Right renal cortex interstitium (tissue), 3 donors: ENCODE results near the gene GALP. TPM values are rescaled to one million over a fixed set of nuclear protein-coding genes. Genes with fewer than 3 reads are reported as not detected.
"Not testable (repeated sequence)": the region's sequence is repeated elsewhere in the genome, so short reads cannot be mapped to it uniquely, and the experiment has no call there.

Experiments
- DNase-seq, 3 donors: peaks; one replicate each; pipeline ENCODE4 v3.0.0-alpha.2; 2013; ENCODE audit warnings: low read depth in 3 of 3, low spot score in 2 of 3
- polyA plus RNA-seq, 3 donors: library from polyadenylated mRNA; unstranded; fragments of 120-200 nt; gene quantifications; one replicate each; pipeline ENCODE4 v1.2.1, GENCODE V29; 2013; ENCODE audit not compliant: insufficient read length in 3 of 3

Gene GALP
- polyA plus RNA-seq, 3 donors = not detected

- no peak for DNase-seq
Observed at GRCh38 chr19:56147307-56147706, 28.5 kb upstream of the GALP start.

GRCh38 chr19:56148096-56148495 is 27.7 kb upstream of the GALP start:
- DNase-seq = no peak

DNA sequence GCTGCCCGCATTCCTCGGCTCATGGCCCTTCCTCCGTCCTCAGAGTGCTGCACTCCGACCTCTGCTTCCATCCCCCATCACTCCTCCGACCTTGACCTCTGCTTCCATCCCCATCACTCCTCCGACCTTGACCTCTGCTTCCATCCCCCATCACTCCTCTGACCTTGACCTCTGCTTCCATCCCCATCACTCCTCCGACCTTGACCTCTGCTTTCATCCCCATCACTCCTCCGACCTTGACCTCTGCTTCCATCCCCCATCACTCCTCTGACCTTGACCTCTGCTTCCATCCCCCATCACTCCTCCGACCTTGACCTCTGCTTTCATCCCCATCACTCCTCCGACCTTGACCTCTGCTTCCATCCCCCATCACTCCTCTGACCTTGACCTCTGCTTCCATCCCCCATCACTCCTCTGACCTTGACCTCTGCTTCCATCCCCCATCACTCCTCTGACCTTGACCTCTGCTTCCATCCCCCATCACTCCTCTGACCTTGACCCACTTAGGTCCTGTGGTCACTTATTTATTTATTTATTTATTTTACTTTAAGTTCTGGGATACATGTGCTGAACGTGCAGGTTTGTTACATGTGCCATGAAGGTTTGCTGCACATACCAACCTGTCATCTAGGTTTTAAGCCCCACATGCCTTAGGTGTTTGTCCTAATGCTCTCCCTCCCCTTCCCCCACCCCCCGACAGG is 26.7 kb upstream of the GALP start:
- DNase-seq = not testable (repeated sequence)

DNA sequence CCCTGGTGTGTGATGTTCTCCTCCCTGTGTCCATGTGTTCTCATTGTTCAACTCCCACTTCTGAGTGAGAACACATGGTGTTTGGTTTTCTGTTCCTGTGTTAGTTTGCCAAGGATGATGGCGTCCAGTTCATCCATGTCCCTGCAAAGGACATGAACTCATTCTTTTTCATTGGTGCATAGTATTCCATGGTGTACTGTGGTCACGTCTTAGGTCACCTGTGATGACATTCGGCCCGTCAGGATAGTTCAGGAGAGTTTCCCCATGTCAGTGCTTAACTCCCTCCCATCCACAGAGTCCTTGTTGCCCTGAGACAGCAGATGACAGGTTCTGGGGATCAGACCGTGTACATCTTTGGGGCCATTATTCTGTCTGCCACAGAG is 26.2 kb upstream of the GALP start:
- no peak for DNase-seq

DNA sequence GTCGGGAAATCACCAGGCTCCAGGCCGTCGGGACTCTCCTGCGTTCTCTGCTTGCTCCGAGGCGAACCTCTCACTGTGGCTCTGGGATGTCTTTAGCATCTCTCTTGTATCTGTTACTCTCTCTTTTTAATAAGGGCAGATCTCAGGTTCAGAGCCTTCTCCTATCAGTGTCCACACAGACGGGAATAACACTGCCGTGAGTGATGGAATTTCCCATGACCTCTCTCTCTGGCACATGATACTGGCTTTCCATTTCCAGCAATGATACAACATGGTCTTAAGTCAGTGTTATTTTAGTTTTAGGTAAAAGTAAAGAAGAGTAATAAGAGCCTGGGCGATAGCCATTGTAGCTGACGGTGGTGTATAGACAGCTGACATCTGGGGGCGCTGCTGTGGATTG is 25.4 kb upstream of the GALP start:
- no peak for DNase-seq

- no peak for DNase-seq
Observed at GRCh38 chr19:56152644-56153043, 23.2 kb upstream of the GALP start.

DNA sequence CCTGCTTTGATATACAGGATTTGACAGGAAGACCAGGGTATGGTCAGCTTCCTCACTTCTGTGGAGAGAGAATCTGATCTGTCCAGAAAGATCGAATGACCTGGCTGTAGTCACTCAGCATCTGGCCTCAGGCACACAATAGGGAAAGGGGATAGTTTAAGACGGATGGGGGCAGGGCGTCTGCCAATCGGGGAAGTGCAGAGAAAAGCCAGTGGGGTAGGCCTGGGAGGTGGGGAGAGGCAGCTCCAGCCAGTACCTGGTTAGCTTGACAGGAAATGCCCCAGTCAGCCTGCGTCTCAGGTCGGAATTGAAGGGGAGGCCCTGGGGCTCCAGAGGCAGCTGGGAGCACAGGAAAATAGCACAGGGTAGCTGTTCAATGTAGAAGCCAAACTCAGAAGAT is 22.3 kb upstream of the GALP start:
- no peak for DNase-seq

GRCh38 chr19:56155124-56155687 is 20.6 kb upstream of the GALP start:
- DNase-seq = no peak

DNA sequence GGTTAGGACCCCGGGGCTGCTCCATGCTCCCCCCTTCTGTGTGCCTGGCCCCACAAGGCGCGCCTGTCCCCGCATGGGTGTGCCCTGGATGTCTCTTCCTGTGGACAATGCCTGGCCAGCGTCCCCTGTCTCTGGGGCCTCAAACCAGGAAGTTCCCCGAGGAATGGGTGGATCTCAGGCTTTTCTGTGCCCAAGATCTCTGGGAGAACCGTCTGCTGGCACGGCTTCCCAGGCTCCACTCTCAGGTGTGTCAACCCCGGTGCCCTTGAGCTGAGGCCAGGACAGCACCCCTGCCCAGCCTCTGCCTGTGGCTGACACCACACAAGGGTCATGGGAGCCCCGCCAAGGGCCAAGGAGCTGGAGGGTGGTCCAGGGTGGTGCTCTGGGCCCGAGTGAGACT is 19.0 kb upstream of the GALP start:
- no peak for DNase-seq

- no peak for DNase-seq
Observed at GRCh38 chr19:56158170-56158757, 17.5 kb upstream of the GALP start.

DNA sequence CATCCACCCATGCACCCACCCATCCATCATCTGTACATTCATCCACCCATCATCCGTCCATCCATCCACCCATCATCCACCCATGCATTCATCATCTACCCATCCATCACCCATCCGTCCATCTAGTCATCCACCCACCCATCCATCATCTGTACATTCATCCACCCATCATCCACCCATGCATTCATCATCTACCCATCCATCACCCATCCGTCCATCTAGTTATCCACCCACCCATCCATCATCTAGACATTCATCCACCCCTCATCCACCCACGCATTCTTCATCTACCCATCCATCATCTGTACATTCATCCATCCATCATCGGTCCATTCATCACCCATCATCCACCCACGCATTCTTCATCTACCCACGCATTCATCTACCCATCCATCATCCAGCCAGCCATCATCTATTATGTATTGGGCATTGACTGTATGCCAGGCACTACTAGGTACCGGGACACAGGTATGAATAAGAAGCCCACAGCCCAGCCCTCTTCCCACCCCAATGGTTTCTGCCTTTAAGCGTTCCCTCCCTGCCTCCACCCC is 16.7 kb upstream of the GALP start:
- no peak for DNase-seq

GRCh38 chr19:56159622-56160271 is 16.1 kb upstream of the GALP start:
- no peak for DNase-seq

DNA sequence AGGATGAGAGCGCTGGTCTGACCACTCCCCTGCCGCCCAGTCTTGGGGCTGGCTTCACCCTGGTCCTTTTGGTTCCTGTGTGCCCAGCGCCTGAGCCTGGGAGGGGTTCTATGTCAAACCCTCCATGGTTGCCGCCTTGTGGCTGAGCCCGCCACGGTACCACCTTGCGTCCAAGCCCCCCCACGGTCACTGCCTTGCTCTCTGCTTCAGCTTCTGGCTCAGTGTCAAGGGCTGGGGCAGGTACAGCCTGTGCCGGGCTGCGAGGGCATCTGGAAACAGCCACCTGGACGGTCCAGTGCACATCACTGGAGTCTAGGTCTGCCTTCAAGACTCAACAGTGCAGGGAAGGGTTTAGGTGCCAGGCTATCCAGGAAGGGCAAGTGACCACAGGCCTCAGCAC is 14.3 kb upstream of the GALP start:
- no peak for DNase-seq

GRCh38 chr19:56162258-56162657 is 13.6 kb upstream of the GALP start:
- DNase-seq = no peak

GRCh38 chr19:56163097-56163496 is 12.7 kb upstream of the GALP start:
- no peak for DNase-seq

- DNase-seq = no peak
Observed at GRCh38 chr19:56167064-56167578, 8.7 kb upstream of the GALP start.

DNA sequence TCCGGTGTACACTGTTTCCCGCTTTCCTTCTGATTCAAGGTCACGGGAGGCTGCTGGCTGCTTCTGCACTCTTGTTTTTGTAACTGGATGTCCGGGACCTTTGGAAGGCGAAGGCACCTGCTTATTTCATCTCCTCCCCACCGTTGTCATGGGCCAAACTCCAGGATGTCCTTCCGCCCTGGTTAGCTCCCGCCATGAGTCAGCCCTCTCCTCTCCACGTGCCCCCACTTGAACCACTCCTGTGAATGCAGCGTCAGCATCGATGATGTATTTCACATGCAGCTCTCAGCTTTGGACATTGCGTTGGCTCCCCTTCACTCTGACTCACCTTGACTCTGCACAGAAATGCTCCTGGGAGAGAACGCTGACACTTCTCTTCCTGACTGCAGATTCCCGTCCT is 5.5 kb upstream of the GALP start:
- DNase-seq = no peak

DNA sequence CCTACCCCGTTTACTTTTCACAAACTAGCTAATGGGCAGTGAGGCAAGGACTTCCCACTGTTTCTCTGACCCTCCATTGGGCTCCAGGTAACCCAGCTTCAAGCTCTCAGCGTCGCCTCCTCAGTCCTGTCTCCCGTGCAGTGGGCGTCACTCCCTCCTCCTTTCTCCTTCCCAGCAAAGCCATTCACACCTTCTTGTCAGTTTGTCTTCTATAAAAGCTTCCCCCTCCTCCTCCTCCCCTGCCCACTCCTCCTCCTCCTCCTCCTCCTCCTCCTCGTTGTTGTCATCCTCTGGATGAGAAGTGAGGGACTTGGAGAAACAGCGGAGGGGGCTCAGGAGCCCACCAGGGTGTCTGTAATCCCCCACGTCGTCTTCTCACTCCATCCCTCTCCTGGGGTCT is 1.7 kb upstream of the GALP start:
- DNase-seq = no peak

DNA sequence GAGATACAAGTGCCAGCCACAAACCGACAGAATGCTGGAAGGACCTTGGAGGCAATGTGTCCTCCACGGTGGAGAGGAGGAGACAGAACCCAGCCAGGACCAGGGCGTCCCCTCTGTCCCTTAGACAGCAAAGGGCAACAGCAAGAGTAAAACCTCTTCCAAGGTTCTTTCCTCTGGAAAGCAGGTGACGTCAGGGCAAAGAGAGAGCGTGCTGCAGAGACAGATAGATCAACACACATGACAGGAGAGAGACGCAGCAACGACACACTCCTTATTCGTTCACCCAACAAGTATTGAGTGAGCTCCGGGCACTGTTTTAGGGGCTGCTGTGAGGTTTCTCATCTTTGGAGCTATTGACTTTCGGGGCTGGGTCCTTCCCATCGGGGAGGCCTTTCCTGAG is 1.3 kb upstream of the GALP start:
- no peak for DNase-seq

DNA sequence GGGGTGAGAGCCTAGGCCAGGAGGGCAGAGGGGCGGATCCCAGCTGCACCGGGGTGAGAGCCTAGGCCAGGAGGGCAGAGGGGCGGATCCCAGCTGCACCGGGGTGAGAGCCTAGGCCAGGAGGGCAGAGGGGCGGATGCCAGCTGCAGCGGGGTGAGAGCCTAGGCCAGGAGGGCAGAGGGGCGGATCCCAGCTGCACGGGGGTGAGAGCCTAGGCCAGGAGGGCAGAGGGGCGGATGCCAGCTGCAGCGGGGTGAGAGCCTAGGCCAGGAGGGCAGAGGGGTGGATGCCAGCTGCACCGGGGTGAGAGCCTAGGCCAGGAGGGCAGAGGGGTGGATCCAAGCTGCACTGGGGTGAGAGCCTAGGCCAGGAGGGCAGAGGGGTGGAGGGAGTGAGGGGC is 502 bp downstream of the GALP start:
- DNase-seq = not testable (repeated sequence)

- no peak for DNase-seq
Observed at GRCh38 chr19:56176881-56177280, 1.1 kb downstream of the GALP start.
